ENCODE data around the gene PTPRN2.

PTPRN2 gene

GRCh38 chr7:158117341-158118222 is 470.0 kb downstream of the PTPRN2 start:
- DNase-seq (ENCODE audit: low read depth in 2 of 2): no peak

- no peak for DNase-seq (ENCODE audit: low read depth in 2 of 2)
These were observed 471.4 kb downstream of the PTPRN2 start for GRCh38 chr7:158116235-158116634.

- no peak for DNase-seq (ENCODE audit: low read depth in 2 of 2)
These were observed 473.4 kb downstream of the PTPRN2 start for GRCh38 chr7:158114056-158114850.

GRCh38 chr7:158113321-158114025 is 474.1 kb downstream of the PTPRN2 start:
- no peak for DNase-seq (ENCODE audit: low read depth in 2 of 2)

- DNase-seq (ENCODE audit: low read depth in 2 of 2): no peak
These were observed 474.9 kb downstream of the PTPRN2 start for GRCh38 chr7:158112571-158113320.

- no peak for DNase-seq (ENCODE audit: low read depth in 2 of 2)
These were observed 475.6 kb downstream of the PTPRN2 start for GRCh38 chr7:158111906-158112570.

- no peak for DNase-seq (ENCODE audit: low read depth in 2 of 2)
These were observed 476.4 kb downstream of the PTPRN2 start for GRCh38 chr7:158111049-158111751.

- DNase-seq (ENCODE audit: low read depth in 2 of 2): no peak
These were observed 477.0 kb downstream of the PTPRN2 start for GRCh38 chr7:158110661-158111048.

- DNase-seq (ENCODE audit: low read depth in 2 of 2): no peak
These were observed 477.5 kb downstream of the PTPRN2 start for GRCh38 chr7:158110034-158110590.

- DNase-seq (ENCODE audit: low read depth in 2 of 2): no peak
These were observed 478.1 kb downstream of the PTPRN2 start for GRCh38 chr7:158109364-158110033.

- DNase-seq (ENCODE audit: low read depth in 2 of 2): no peak
These were observed 478.9 kb downstream of the PTPRN2 start for GRCh38 chr7:158108646-158109293.

- no peak for DNase-seq (ENCODE audit: low read depth in 2 of 2)
These were observed 479.8 kb downstream of the PTPRN2 start for GRCh38 chr7:158107806-158108205.

- DNase-seq (ENCODE audit: low read depth in 2 of 2): no peak
These were observed 481.4 kb downstream of the PTPRN2 start for GRCh38 chr7:158106272-158106671.

GRCh38 chr7:158103378-158103777 is 484.2 kb downstream of the PTPRN2 start:
- DNase-seq (ENCODE audit: low read depth in 2 of 2): no peak

GRCh38 chr7:158102897-158103296 is 484.7 kb downstream of the PTPRN2 start:
- no peak for DNase-seq (ENCODE audit: low read depth in 2 of 2)

- DNase-seq (ENCODE audit: low read depth in 2 of 2): no peak
These were observed 485.7 kb downstream of the PTPRN2 start for GRCh38 chr7:158101821-158102450.

- DNase-seq (ENCODE audit: low read depth in 2 of 2): no peak
These were observed 489.2 kb downstream of the PTPRN2 start for GRCh38 chr7:158098125-158099030.

Measured in activated CD4-positive, alpha-beta T cell treated with anti-CD3 and anti-CD28 coated beads for 24 hours (primary cell).